ENCODE measurements around the gene RNF7. TPM values are rescaled to one million over a fixed set of nuclear protein-coding genes. Genes with fewer than 3 reads are reported as not detected.
A peak's percentile ranks its signal among the peaks of the same experiment; 100 is the strongest.

Gene RNF7
- total RNA-seq, 2 donors from 2014 or later: 106 to 111 TPM

- TF ChIP-seq CTCF (conservative IDR thresholded peaks at IDR 0.05): no peak
- Mint-ChIP-seq H3K36me3 (ENCODE audit: low read depth) (no peaks in the 10 kb centered on the region), H3K27ac (no peak overlapping the region), H3K9me3 (peaks cover 2% of the 10 kb centered on the region), H3K4me3 (no peak overlapping the region), H3K27me3 (ENCODE audit: insufficient read depth) (peaks cover 2% of the 10 kb centered on the region), H3K4me1 (peaks cover 14% of the 10 kb centered on the region)
- no peaks in the 10 kb centered on the region for H3K9me3 ChIP-seq (ENCODE audit: control insufficient read depth, low read length)
- DNase-seq: no peak
- no peaks in the 10 kb centered on the region for H3K36me3 ChIP-seq (ENCODE audit: control insufficient read depth, insufficient read depth, low read length)
- no peaks in the 10 kb centered on the region for H3K27me3 ChIP-seq (ENCODE audit: control insufficient read depth, insufficient read depth, low read length, poor library complexity, severe bottlenecking)
- 100% methylated on average over 1 of the region's 1 CpG; no CpG with 5 or more reads in 1 of the 2 experiments for WGBS, 2 experiments (ENCODE audit: insufficient coverage in 1 of 2, insufficient read length in 1 of 2)
- H3K4me3 ChIP-seq (ENCODE audit: low read length): no peak overlapping the region
- H3K4me1 ChIP-seq (ENCODE audit: control insufficient read depth, insufficient read depth, low read length): peaks cover 12% of the 10 kb centered on the region
- no peak overlapping the region for H3K9ac ChIP-seq (ENCODE audit: extremely low read depth, low read length, poor library complexity, severe bottlenecking)
- no peak overlapping the region for H3K27ac ChIP-seq (ENCODE audit: low read depth, low read length)
Observed at GRCh38 chr3:141792495-141792894, 54.4 kb downstream of the RNF7 start.

GRCh38 chr3:141793476-141794260 lies 55.6 kb downstream of the RNF7 start:
- Mint-ChIP-seq H3K36me3 (ENCODE audit: low read depth) (no peaks in the 10 kb centered on the region), H3K4me1 (peaks cover 26% of the 10 kb centered on the region), H3K27ac (no peak overlapping the region), H3K4me3 (no peak overlapping the region), H3K27me3 (ENCODE audit: insufficient read depth) (peaks cover 2% of the 10 kb centered on the region), H3K9me3 (peaks cover 2% of the 10 kb centered on the region)
- Histone ChIP-seq H3K4me3 (ENCODE audit: low read length) (no peak overlapping the region), H3K4me1 (ENCODE audit: control insufficient read depth, insufficient read depth, low read length) (peaks cover 19% of the 10 kb centered on the region), H3K9me3 (ENCODE audit: control insufficient read depth, low read length) (no peaks in the 10 kb centered on the region), H3K27ac (ENCODE audit: low read depth, low read length) (no peak overlapping the region), H3K9ac (ENCODE audit: extremely low read depth, low read length, poor library complexity, severe bottlenecking) (no peak overlapping the region), H3K36me3 (ENCODE audit: control insufficient read depth, insufficient read depth, low read length) (no peaks in the 10 kb centered on the region), H3K27me3 (ENCODE audit: control insufficient read depth, insufficient read depth, low read length, poor library complexity, severe bottlenecking) (no peaks in the 10 kb centered on the region)
- DNase-seq: peak; percentile 86
- TF ChIP-seq CTCF (conservative IDR thresholded peaks at IDR 0.05): peak; percentile 80
- 50 to 81% methylated on average over 1 to 8 of the region's 8 CpGs for WGBS, 2 experiments (ENCODE audit: insufficient coverage in 1 of 2, insufficient read length in 1 of 2)

GRCh38 chr3:141795276-141795675 lies 57.2 kb downstream of the RNF7 start:
- H3K27me3 Mint-ChIP-seq (ENCODE audit: insufficient read depth): no peaks in the 10 kb centered on the region
- H3K9me3 Mint-ChIP-seq: peaks cover 3% of the 10 kb centered on the region
- Histone ChIP-seq H3K27ac (ENCODE audit: low read depth, low read length) (no peak overlapping the region), H3K36me3 (ENCODE audit: control insufficient read depth, insufficient read depth, low read length) (no peaks in the 10 kb centered on the region), H3K4me3 (ENCODE audit: low read length) (no peak overlapping the region), H3K9ac (ENCODE audit: extremely low read depth, low read length, poor library complexity, severe bottlenecking) (no peak overlapping the region), H3K27me3 (ENCODE audit: control insufficient read depth, insufficient read depth, low read length, poor library complexity, severe bottlenecking) (no peaks in the 10 kb centered on the region), H3K4me1 (ENCODE audit: control insufficient read depth, insufficient read depth, low read length) (peaks cover 19% of the 10 kb centered on the region), H3K9me3 (ENCODE audit: control insufficient read depth, low read length) (no peaks in the 10 kb centered on the region)
- no peak for DNase-seq
- no peak overlapping the region for H3K4me3 Mint-ChIP-seq
- H3K36me3 Mint-ChIP-seq (ENCODE audit: low read depth): no peaks in the 10 kb centered on the region
- H3K27ac Mint-ChIP-seq: no peak overlapping the region
- peaks cover 30% of the 10 kb centered on the region for H3K4me1 Mint-ChIP-seq
- TF ChIP-seq CTCF (conservative IDR thresholded peaks at IDR 0.05): no peak
- 88 to 100% methylated on average over 2 to 4 of the region's 4 CpGs for WGBS, 2 experiments (ENCODE audit: insufficient coverage in 1 of 2, insufficient read length in 1 of 2)

All from endodermal cell (in vitro differentiated cells).